AG08395 (cell line): ENCODE results near the gene ALDH1L2.

ENCODE experiments used
- DNase-seq: peaks from one replicate; pipeline ENCODE4 v3.0.0; 2012; ENCODE audit warnings: mixed read lengths, low spot score

The ALDH1L2 gene

DNA sequence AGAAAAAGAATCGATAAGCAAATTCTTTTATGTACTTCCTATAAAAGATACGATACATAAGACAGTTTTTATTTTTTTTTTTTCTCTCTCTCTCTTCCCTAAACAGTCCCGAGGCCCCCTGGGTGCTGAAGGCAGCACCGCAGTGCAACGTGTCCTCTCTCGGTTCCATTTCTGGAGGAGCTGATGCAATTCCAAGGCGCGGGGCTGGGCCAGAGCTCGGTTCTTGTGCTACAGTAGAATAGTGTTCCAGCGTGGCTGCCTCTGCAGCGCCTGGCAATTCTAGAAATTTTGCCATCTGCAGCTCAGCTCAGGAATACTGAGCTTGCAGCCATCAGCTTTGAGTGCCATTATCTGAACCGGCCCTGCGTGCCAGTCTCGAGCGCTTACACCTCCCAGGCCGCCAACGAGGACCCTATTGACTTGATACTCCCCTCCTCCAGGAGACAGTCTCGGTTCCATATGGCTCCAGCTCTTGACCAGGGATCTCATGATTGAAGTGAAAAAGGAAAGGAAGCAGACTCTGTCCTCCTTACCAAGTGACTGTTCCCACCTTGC, 630 bp downstream of the ALDH1L2 start:
- peak; percentile 63 for DNase-seq

DNA sequence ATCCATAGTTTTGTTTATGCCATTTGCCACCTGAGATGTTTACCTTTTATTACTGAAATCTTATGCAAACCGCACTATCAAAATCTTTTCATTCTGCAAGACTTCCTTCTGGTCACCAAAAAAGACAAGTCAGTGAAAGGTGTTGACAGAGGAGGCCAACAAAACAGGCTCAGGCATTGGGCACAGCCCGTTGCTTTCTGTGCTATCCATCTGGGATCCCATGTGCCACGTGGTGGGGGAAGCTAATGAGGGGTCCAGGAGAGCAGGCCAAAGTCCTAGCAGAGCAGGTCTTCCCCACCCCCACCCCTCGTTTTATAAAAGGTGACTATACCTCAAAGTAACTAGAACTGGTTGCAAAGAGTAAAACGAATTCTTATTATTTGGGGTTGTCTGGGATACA, 1.2 kb downstream of the ALDH1L2 start:
- no peak for DNase-seq

DNA sequence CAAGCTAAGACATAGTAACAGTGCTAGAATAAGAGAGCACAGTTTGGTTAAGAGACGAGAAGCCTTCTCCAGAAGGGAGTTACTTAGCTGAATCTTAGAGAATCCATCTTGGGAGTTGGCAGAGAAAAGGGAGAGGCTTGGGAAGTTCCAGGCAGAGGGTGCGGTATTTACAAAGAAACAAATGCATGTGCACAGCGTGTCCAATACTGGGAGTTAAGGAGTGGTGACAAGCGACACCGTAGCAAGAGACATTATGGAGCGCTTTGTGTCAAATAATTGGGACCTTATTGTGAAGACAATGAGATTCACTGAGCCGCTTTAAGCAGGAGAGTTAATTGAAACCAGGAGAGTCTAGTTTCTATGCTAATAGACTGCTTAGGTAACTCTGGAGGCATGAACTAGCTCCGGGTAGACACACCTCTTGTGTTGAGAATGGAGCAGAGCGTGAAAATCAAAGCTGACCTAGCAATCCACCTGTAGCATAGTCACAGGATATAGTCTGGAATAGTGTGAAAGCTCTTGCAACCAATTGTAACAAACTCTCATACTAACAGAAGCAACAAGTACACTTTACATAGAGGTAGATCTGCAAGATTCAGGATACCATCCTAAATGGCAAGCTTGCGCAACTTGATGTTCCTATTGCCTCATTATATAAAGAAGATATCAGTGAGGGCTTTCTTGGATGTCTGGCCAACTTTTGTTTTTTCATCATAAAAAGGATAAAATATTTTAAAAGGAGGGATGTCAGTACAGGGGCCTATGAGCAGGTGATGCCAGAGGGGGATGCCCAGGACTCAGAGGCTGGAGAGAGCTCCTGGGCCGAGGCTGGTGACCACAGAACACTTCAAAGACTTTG, 5.3 kb downstream of the ALDH1L2 start:
- no peak for DNase-seq

DNA sequence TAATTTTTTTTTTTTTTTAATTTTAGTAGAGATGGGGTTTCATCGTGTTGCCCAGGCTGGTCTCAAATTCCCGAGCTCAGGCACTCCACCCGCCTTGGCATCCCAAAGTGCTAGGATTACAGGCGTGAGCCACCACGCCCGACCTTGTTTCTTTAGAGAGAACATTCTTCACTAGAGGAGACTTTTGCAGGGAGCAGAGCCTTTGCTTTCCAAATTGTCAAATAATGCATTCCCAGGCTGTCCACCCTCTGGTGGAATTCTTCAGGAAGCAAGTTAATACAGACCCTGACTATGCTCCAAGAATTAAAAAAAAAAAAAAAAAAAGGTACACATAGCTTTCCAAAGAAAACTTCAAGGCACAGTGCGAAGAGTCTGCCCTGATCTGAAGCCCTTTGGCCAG, 6.8 kb downstream of the ALDH1L2 start:
- no peak for DNase-seq

DNA sequence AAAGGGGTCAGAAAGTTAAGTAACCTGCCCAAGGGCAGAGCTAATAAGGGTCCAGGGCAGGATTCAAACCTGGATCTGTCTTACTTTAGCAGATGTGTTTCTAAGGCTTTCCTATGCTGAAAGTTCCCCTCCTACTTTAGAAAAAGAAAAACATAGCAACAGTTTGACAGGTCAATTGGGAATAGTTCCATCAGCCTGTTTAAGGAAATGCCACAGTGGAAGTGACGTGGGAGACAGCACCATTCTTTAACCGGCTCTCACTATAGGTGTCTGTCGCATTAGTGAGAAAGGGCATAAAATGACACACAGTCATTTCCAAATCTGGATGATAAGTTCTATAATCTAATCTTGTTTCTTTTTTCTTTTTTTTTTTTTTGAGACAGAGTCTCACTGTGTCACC, 7.3 kb downstream of the ALDH1L2 start:
- no peak for DNase-seq

DNA sequence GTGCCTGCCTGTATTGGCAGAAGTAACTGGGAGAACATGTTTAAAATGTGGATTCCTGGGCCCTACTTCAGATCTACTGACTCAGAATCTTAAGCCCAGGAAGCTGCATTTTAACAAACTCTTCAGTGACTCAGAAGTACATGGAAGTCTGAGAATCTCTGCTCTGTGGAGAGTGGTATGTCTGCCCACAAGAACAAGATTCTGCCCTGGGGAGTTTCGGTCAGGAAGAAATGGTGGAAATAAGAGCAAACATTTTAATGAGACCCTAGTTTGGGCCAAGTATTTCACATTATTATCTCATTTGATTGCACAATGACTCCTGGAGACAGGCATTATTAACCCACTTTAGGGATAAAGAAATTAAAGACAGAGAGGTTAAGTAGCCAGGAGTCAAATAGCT, 8.2 kb downstream of the ALDH1L2 start:
- DNase-seq, result peak; percentile 59

DNA sequence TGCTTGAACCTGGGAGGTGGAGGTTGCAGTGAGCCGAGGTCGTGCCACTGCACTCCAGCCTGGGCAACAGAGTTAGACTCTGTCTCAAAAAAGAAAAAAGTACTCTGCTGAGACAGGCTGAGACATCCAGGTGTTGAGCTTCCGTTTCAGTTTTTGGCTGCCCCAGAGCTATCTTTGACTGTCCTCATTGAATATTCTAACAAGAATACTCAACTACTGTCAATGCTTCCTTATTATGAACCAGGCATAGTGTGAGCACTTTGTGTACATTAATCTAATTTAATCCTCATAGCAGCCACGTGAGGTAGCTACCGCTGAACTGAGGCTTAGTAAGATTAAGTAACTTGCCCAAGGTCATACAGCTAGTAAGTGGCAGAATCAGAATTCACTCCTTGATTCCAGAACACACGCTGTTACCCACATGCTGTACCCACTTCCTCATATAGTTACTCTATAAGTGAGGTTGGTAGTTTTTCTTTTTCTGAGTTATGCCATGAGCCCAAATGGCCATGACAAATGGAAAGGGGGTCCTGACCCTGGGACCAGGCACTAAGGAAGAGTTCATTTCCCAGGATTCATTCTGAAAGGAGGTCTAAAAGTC, 11.3 kb downstream of the ALDH1L2 start:
- DNase-seq, result no peak

DNA sequence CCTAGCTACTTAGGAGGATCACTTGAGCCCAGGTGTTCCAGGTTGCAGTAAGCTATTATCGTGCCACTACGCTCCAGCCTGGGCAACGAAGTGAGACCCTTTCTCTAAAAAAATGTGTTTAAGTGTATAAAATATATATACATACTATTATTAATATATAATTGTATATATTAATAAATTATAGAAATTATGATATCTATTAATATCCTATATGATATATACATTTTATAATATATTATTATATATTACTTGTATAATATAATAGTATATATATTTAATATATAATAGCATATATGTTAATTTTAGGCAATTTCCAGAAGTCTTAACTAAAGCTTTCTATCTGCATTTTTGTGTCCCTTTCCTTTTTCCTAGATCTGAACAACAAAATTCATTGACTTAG, 12.3 kb downstream of the ALDH1L2 start:
- DNase-seq, result no peak

DNA sequence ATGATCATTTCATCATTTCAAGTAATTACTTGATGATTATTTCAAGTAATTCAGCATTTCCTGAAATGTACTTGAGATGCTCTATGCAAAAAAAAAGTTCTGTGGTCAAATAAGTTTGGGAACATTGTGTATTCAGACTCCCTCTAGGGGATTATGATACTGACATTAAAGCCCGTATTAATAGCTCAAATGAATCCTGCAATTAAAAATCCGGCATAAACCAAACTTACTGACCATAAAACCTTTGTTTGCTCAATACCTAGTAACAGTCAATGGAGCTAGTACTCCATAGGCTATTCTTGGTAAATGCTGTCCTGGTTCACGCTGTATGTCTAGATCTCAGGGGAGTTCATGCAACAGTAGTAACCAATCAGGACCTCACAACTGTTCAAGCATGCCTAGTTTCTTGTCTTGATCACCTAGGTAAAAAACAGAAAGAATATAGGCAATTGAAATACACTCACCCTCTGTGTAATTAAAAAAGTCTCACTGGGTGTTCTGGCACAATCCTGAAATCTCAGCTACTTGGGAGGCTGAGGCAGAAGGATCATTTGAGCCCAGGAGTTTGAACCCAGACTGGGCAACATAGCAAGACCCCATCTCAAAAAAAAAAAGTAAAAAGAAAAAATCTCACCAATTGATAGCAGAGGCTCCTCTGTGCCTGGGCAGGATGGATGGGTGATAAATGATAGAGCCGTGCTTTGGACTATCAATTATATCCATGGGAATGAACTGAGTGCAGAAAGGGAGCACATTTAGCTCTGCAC, 14.1 kb downstream of the ALDH1L2 start:
- DNase-seq, result no peak

DNA sequence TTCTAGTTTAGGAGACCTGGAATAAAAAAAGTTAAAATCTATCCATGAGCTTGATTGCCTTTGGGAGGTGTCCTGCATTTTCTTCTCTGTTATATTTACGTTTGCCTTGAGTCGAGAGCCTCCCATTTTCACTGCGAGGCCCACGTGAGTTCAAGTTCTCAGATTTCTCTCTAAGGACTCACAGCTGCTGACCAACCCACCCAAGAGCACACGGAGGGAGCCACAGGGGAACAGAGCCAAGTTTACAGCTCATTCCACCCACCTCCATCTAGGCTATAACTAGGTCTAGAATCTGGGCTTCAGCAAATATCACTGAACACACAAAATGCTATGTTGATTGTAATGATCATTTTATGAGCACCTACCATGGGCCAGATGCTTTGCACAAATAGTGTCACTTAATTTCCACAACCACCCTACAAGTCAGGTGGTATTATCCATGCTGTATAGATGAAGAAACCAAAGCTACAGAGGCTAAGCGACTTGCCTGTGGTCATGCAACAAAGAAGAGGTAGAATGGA, 16.7 kb downstream of the ALDH1L2 start:
- DNase-seq, result no peak

DNA sequence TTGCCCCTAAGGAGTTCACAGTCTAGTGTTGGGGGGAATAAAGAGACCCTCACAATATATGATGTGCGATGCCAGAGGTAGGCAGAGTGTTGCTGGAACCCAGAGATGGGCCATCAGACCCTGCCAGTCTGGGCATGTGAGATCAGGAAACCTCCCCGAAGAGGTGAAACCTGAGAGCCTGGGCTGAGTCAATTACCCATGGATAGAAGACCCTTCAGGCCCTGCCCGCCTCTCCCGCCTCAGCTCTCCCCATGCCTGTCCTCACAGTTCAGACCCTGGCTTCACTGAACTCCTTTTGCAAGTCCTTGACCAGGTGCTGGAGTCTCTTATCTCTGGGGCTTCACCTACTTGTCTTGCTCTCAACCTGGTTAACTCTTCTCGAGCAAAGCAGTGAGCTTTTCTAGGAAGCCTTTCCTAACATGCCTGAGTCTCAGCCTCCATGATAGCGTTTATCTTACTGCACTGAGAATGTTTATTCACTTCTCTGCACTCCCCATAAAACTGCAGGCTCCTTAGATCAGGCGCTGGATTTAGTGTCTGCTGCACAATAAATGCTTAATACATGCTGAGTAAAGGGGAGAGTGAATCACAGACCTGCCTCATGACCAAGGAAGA, 19.6 kb downstream of the ALDH1L2 start:
- DNase-seq, result no peak

DNA sequence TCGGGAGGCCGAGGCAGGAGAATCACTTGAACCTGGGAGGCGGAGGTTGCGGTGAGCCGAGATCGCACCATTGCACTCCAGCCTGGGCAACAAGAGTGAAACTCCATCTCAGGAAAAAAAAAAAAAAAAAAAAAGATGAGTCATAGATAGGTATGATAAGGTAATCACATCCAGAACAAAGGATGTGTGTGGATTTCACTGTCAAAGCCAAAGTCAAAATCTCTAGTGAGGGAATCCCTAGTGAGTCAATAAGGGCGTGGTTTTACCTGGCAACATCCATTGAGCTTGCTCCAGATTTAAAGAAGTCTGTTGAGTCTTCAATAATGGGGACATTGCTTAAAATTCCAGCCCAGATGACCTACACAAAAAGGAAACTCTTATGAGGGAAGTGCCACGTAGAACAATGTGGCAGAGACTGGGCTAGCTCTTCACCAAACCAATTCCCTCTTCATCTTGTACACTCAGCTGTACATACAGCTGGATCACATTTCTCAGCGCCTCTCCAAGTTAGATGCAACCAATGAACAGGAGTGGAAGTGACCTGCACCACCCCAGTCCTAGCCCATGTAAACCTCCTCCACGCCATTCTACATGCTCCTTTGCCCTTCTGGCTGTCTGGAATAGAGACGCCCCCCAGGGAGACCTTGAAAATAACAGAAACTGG, 23.4 kb downstream of the ALDH1L2 start:
- no peak for DNase-seq

DNA sequence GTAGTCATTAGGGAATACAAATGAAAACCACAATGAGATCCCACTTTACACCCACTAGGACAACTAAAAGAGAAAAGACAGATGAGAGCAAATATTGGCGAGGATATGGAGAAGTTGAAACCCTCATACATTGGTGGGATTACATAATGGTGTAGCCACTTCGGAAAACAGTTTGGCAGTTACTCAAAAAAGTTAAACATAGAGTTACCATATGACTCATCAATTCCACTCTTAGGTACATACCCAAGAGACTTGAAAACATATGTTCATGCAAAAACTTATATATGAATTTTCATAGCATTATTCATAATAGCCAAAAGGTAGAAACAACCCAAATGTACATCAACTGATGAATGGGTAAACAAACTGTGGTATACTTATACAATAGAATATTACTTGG, 27.1 kb downstream of the ALDH1L2 start:
- DNase-seq, result no peak

DNA sequence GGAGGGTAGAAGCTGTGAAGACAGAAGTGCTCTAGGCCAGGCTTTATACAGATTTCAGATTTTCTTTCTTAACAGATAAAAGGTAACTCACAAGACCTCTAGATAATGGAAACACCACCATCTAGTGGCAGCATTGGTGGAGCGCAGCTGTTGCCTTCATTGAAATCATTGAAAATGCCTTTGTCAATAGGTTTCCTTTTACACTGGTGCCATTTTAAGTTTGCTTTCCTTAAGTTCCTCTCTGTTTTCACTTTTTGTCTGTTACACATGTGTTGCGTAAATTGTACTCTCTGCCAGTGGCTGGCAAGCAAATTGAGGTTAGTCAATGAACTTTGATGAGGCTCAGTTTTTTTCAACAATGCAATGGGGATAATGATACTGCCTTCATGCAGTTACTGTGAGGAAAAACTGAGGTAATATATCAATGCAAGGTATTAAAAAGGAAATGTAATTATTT, 31.1 kb downstream of the ALDH1L2 start:
- DNase-seq, result peak; percentile 60

DNA sequence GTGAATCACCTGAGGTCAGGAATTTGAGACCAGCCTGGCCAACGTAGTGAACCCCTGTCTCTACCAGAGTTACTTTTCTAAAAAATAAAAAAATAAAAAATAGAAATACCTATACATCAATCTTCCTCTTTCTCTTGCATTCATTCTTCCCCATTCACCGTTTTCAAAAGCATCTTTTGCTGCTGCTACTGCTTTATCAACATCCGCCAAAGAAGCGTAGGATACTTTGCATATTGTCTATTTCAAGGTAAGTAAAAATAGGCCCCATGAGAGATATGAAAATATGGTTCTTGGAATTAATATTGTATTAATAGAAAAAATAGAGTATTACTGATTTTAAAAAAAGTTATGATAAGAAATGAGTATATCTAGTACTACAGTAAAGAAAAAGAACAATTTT, 32.3 kb downstream of the ALDH1L2 start:
- no peak for DNase-seq

DNA sequence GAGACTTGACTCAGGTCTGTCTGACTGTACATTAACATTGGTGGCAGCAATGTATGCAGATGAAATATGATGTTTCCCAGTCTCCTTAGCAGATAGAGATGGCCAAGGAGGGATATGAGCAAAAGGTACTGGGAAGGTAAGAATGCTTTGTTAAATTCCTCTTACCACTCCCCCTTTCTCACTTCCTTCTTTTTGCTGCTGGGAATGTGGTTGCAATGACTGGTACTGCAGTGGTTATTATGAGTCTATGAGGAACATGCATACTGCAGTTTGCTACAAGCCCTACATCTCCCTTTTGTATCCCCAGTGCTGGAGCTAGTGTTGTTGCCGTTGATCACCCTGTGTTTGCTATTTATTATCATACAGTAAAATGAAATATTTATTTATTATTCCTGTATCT, 35.9 kb downstream of the ALDH1L2 start:
- no peak for DNase-seq

DNA sequence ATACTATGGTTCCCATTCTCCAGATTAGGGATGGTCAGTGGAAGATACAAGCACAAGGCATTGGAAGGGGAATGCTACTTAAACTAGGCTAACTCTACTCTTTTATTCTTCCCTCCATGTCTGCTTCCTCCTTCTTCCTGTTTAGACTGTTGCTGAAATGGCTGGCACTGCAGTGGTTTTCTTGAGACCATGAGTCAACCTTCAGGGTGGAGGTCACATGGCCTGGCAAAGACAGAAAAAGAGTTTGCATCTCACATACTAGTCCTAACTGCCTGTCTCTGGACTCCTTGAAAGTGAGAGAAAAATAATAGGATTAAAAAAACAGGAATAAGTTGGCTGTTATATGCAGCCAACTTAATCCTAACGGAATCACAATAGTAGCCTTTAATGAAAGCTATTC, 37.0 kb downstream of the ALDH1L2 start:
- no peak for DNase-seq

DNA sequence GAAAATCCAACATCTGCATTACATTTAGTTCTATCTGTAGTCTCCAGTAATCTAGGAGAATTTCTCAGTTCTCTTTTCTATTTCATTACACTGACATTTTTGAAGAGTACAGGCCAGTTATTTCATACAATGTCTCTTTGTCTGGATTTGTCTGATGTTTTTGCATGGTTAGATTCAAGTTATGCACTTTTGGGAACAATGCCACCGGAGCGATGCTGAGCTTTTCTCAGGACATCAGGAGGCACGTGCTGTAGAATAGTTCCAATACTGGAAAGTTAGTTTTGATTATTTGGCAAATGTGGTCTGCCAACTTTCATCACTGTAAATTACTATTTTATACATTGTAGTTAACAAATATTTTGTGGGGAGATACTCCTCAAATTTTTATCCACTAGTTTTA, 43.1 kb downstream of the ALDH1L2 start:
- no peak for DNase-seq

DNA sequence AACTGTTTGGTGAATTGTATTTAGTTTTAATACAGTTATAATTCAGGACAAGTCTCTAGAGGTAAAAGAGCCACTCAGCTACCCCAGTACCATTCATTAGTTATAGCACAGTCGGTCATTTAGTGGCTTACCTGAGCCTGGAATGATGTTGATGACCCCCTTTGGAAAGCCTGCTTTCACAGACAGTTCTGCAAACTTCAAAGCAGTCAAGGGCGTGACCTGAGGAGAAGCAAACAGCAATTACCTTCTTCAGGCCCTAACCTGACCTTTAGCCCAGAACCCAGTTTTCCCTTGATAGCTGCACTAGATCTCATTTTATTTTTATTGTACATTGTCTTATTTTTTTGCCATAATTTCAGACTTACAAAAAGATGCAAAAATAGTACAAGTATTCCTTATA, 43.8 kb downstream of the ALDH1L2 start:
- no peak for DNase-seq

DNA sequence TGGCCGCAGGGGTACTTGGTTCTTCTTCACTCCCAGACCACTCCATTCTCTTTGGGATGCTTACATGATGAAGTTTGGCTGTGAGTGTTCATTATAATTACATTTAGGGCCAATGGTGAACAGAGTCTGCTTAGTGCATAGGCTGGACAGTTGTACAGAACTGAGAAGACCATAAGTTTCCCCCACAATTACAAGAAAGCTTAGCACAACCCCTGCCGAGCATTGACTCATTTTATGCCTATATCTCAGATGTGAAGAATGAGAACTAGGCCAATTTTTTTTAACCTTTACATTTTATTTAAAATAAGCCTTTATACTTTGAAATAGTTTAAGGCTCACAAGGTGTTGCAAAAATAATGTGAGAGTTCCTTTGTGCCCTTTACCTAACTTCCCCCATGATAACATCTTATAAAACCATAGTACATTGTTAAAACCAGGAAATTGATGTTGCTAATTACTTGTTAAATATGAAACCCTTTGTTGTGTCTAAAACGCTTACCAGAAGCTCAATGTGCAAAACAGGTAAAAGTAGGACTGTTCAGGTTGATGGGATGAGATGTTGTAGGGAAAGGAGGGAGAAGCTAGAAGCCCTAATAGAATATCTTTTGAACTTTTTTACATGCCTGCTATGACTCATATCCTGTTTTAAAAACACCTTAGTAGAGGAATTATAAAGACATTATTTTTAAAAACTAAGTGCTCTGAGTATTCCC, 47.2 kb downstream of the ALDH1L2 start:
- DNase-seq, result no peak

DNA sequence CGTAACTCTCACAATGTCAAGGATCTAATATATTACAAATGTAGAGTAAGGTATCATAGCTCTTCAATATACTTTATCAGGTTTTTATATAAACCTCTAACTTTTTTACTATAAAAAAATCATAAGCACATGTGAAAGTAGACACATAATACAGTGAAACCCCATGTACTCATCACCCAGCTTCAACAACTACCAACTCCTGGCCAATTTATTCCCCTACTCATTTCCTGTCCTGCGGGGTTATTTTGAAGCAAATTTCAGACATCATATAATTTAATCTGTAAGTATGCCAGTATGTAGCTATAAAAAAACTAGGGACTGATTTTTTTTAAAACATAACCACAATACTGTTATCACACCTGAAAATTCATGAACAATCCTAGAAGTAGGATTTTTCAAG, 50.4 kb downstream of the ALDH1L2 start:
- no peak for DNase-seq
